K562 (cell line): Measurements from ENCODE around the gene NTRK1. TPM values are rescaled to one million over a fixed set of nuclear protein-coding genes. Genes with fewer than 3 reads are reported as not detected.

Experiments used
- ARHGAP35 ChIP-seq: fragments of 450-650 bp; IDR thresholded peaks from 2 replicates; pipeline ENCODE4 v1.6.1; 2018; ENCODE audit not compliant: partially characterized antibody
- ARNT ChIP-seq, 2 experiments: fragments of 450-650 bp; IDR thresholded peaks; 2 replicates each; pipeline ENCODE4 v1.6.1; 2016; ENCODE audit warnings: mild to moderate bottlenecking in 1 of 2
- FOSL1 ChIP-seq: fragments of 200-800 bp; sonication (Bioruptor generic); conservative IDR thresholded peaks from 2 replicates; pipeline ENCODE4 v1.6.1; 2016; ENCODE audit warnings: missing genetic modification characterization, missing compliant biosample characterization
- JUN ChIP-seq, 2 experiments: sonication (generic) in 1 of 2; formaldehyde crosslinking in 1 of 2; IDR thresholded peaks; 2 replicates each; pipeline versions ENCODE4 v1.6.1 to v1.8.0; 2012 to 2022; ENCODE audit warnings: borderline replicate concordance in 2 of 2, mild to moderate bottlenecking in 2 of 2, improper control_type of control experiment in 1 of 2, low read depth in 1 of 2, low read length in 1 of 2, missing genetic modification reagents in 1 of 2
- KAT2B ChIP-seq: IDR thresholded peaks from one replicate; pipeline ENCODE4 v1.6.1; 2012; ENCODE audit warnings: low read depth, mild to moderate bottlenecking, control low read depth, inconsistent platforms, low read length, moderate library complexity
- L3MBTL2 ChIP-seq: fragments of 450-650 bp; IDR thresholded peaks from 2 replicates; pipeline ENCODE4 v1.6.1; 2016; ENCODE audit warnings: mild to moderate bottlenecking, moderate library complexity
- MGA ChIP-seq: fragments of 450-650 bp; IDR thresholded peaks from 2 replicates; pipeline ENCODE4 v1.6.1; 2016; ENCODE audit warnings: mild to moderate bottlenecking, moderate library complexity
- POLR3A ChIP-seq: IDR thresholded peaks from 2 replicates; pipeline ENCODE4 v1.6.1; 2011; ENCODE audit warnings: borderline replicate concordance, mild to moderate bottlenecking, moderate library complexity; ENCODE audit not compliant: insufficient read length, insufficient read depth; ENCODE audit errors: extremely low read depth
- SAP30 ChIP-seq: fragments of 200-600 bp; sonication (generic); IDR thresholded peaks from 2 replicates; pipeline ENCODE4 v1.6.1; 2012; ENCODE audit warnings: borderline replicate concordance, low read depth, mild to moderate bottlenecking, moderate library complexity, low read length, control low read depth, inconsistent platforms; ENCODE audit not compliant: insufficient read depth, poor library complexity, severe bottlenecking
- YY1 ChIP-seq, 3 experiments: IDR thresholded peaks; 2 replicates each; pipeline ENCODE4 v1.6.1; 2011; ENCODE audit warnings: low read length in 2 of 3, mild to moderate bottlenecking in 2 of 3, moderate library complexity in 2 of 3, borderline replicate concordance in 1 of 3, control low read depth in 1 of 3, low read depth in 1 of 3; ENCODE audit not compliant: insufficient read depth in 3 of 3, insufficient replicate concordance in 2 of 3, control insufficient read depth in 1 of 3, insufficient read length in 1 of 3; ENCODE audit errors: extremely low read depth in 1 of 3
- ZBTB1 ChIP-seq: sonication (generic); formaldehyde crosslinking; IDR thresholded peaks from 2 replicates; pipeline ENCODE4 v1.8.1; 2023; ENCODE audit warnings: missing genetic modification reagents, low read depth, mild to moderate bottlenecking, borderline replicate concordance
- ZNF444 ChIP-seq: fragments of 250-450 bp; sonication (Bioruptor Pico); IDR thresholded peaks from 2 replicates; pipeline ENCODE4 v1.4.0; 2020; ENCODE audit warnings: mild to moderate bottlenecking, moderate library complexity
- ZSCAN29 ChIP-seq: fragments of 450-650 bp; IDR thresholded peaks from 2 replicates; pipeline ENCODE4 v1.6.1; 2017
- polyA plus RNA-seq, 8 experiments: library from polyadenylated mRNA; depleted of rRNA in 4 of 8; stranded (reverse) in 5 of 8; unstranded in 3 of 8; fragments of >200 nt; fragmentation: Nextera tagmentation in 2 of 8; fragmentation: Illumina TruSeq in 1 of 8; extraction: Ambion mirVana in 2 of 8; extraction: Trizol in 1 of 8; gene quantifications; 2 replicates each; pipeline versions ENCODE4 v1.2.1 to v1.2.3, GENCODE V29; 2011 to 2014; ENCODE audit warnings: inconsistent platforms in 1 of 8, missing spikeins in 1 of 8
- total RNA-seq, 7 experiments: library from RNA; depleted of rRNA in 6 of 7; stranded (reverse); fragments of >200 nt in 6 of 7; fragmentation: Illumina TruSeq in 2 of 7; extraction: Trizol in 2 of 7; gene quantifications; 2 replicates each; pipeline versions ENCODE4 v1.2.1 to v1.2.3, GENCODE V29; 2011 to 2021; ENCODE audit warnings: low replicate concordance in 1 of 7

The NTRK1 gene
- total and polyA plus RNA-seq, 9 of the 15 experiments (the other 6 are each of a cell fraction or from before 2014, with no cell fraction given), result 0.46 to 30.0 (median 7.9) TPM

- TF ChIP-seq MGA (peak; percentile 72), L3MBTL2 (peak; percentile 66), SAP30 (peak; percentile 80), YY1 (IDR thresholded peaks at IDR 0.05; ENCODE audit: borderline replicate concordance in 1 of 3, control insufficient read depth in 1 of 3, extremely low read depth in 1 of 3, insufficient read depth in 3 of 3, insufficient read length in 1 of 3, insufficient replicate concordance in 2 of 3, low read depth in 1 of 3, low read length in 2 of 3) (peak in 1 of 3 experiments; percentile 43), FOSL1 (peak; percentile 32; the same call in 1 of the 2 replicates), ZBTB1 (CRISPR knock-in tag) (no peak), ZNF444 (CRISPR knock-in tag) (no peak), ARNT (IDR thresholded peaks at IDR 0.05) (no peak), POLR3A (no peak), ARHGAP35 (no peak), ZSCAN29 (no peak), KAT2B (no peak), JUN (IDR thresholded peaks at IDR 0.05; ENCODE audit: borderline replicate concordance, low read depth, low read length) (0 out of 2 replicates have a peak, but pooled peaks have one; percentile 24), JUN (CRISPR knock-in tag; IDR thresholded peaks at IDR 0.05; ENCODE audit: borderline replicate concordance) (no peak)
These were observed 52.5 kb downstream of the NTRK1 start (continued) for GRCh38 chr1:156912861-156913808.
